HepG2 (cell line): Measurements from ENCODE around the gene GPR137. TPM values are rescaled to one million over a fixed set of nuclear protein-coding genes. Genes with fewer than 3 reads are reported as not detected.

Experiments
- HDAC2 ChIP-seq: sonication (generic); formaldehyde crosslinking; IDR thresholded peaks from 2 replicates; pipeline ENCODE4 v1.4.0; 2020; ENCODE audit warnings: missing genetic modification reagents
- NRL ChIP-seq: sonication (generic); formaldehyde crosslinking; IDR thresholded peaks from 2 replicates; pipeline ENCODE4 v1.5.0; 2020; ENCODE audit warnings: missing genetic modification reagents, mild to moderate bottlenecking, moderate library complexity, borderline replicate concordance
- TRIM24 ChIP-seq: sonication (generic); formaldehyde crosslinking; IDR thresholded peaks from 2 replicates; pipeline ENCODE4 v1.8.0; 2022; ENCODE audit warnings: mild to moderate bottlenecking, missing genetic modification reagents
- ZNF251 ChIP-seq: sonication (generic); formaldehyde crosslinking; IDR thresholded peaks from 2 replicates; pipeline ENCODE4 v1.9.0; 2021; ENCODE audit warnings: mild to moderate bottlenecking, missing genetic modification reagents
- ZNF260 ChIP-seq: sonication (generic); formaldehyde crosslinking; IDR thresholded peaks from 2 replicates; pipeline ENCODE4 v1.4.0; 2020; ENCODE audit warnings: missing genetic modification reagents, low read depth, mild to moderate bottlenecking, borderline replicate concordance
- ZNF883 ChIP-seq: sonication (generic); formaldehyde crosslinking; IDR thresholded peaks from 2 replicates; pipeline ENCODE4 v1.5.1; 2020; ENCODE audit warnings: mild to moderate bottlenecking, missing genetic modification reagents; ENCODE audit errors: not compliant biosample characterization
- ZSCAN12 ChIP-seq: sonication (generic); formaldehyde crosslinking; IDR thresholded peaks from 2 replicates; pipeline ENCODE4 v1.9.0; 2021; ENCODE audit warnings: mild to moderate bottlenecking, missing genetic modification reagents
- polyA plus RNA-seq, 8 experiments: library from polyadenylated mRNA; depleted of rRNA in 3 of 8; stranded (reverse) in 7 of 8; unstranded in 1 of 8; fragments of >200 nt; fragmentation: Illumina TruSeq in 4 of 8; extraction: Trizol in 4 of 8; gene quantifications; 2 replicates each; pipeline versions ENCODE4 v1.2.1 to v1.2.3, GENCODE V29; 2011 to 2016; ENCODE audit warnings: low read depth in 4 of 8, missing spikeins in 1 of 8, mixed read lengths in 1 of 8; ENCODE audit not compliant: insufficient read depth in 1 of 8
- total RNA-seq, 5 experiments: library from RNA; depleted of rRNA; stranded (reverse); fragments of >200 nt; fragmentation: Illumina TruSeq; extraction: Trizol; gene quantifications; 2 replicates each; pipeline ENCODE4 v1.2.3, GENCODE V29; 2016; ENCODE audit warnings: low read depth in 1 of 5
- TF ChIP-seq, protein P1 (sequence below): sonication (generic); formaldehyde crosslinking; IDR thresholded peaks from 2 replicates; pipeline ENCODE4 v1.5.0; 2020; ENCODE audit warnings: mild to moderate bottlenecking, missing genetic modification reagents, borderline replicate concordance
- TF ChIP-seq, protein P2 (sequence below), 2 experiments: fragments of 450-650 bp in 1 of 2; sonication (generic) in 1 of 2; formaldehyde crosslinking in 1 of 2; IDR thresholded peaks; 2 replicates each; pipeline versions ENCODE4 v1.6.1 to v1.8.0; 2016 to 2022; ENCODE audit warnings: antibody characterized with exemption in 1 of 2, mild to moderate bottlenecking in 1 of 2, missing genetic modification reagents in 1 of 2
- TF ChIP-seq, protein P3 (sequence below): sonication (generic); formaldehyde crosslinking; IDR thresholded peaks from 2 replicates; pipeline ENCODE4 v1.8.0; 2022; ENCODE audit warnings: low read depth, missing genetic modification reagents
- TF ChIP-seq, protein P4 (sequence below): sonication (generic); formaldehyde crosslinking; IDR thresholded peaks from 2 replicates; pipeline ENCODE4 v1.4.0; 2020; ENCODE audit warnings: missing genetic modification reagents

Gene GPR137
- total and polyA plus RNA-seq, 2 of the 13 experiments (the other 11 are each of a cell fraction or from before 2014, with no cell fraction given) = 8.5 to 13.2 TPM

DNA sequence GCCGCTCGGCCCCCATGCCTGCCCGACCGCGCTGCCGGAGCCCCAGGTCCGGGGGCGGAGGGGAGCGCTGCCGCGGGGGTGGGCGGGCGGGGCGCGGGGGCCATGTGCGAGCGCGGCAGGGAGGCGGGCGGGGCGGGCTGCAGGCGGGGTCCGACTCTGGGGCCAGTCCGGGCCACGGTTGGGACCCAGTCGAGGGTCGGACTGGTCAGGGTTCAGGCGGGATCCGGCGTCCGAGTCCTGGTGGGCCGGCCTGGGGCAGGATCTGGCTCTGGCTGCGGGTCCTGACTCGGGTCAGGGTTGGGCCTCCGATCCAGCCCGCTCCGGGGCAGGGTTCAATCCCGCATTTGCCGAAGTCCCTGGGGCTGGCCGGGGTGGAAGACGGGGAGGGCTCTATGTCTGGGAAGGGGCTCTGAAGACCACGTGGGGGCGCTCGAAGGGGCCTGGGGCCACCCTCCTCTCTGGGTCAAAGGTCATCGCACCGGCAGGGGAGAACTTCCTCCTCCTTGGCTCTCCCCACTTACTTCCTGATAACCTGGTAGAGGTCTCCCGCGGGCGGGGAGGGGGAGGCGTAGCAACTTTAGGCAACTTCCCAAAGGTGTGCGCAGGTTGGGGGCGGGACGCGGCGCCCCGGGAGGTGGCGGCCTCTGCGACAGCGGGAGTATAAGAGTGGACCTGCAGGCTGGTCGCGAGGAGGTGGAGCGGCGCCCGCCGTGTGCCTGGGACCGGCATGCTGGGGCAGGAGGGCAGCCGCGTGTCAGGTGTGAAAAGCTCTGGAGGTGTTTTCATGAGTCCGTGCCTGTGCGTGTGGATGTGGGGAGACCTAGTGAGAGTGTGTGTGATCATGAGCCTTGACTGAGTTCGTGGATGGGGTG is 20.3 kb downstream of the GPR137 start (continued):
- TF ChIP-seq, protein P1, sequence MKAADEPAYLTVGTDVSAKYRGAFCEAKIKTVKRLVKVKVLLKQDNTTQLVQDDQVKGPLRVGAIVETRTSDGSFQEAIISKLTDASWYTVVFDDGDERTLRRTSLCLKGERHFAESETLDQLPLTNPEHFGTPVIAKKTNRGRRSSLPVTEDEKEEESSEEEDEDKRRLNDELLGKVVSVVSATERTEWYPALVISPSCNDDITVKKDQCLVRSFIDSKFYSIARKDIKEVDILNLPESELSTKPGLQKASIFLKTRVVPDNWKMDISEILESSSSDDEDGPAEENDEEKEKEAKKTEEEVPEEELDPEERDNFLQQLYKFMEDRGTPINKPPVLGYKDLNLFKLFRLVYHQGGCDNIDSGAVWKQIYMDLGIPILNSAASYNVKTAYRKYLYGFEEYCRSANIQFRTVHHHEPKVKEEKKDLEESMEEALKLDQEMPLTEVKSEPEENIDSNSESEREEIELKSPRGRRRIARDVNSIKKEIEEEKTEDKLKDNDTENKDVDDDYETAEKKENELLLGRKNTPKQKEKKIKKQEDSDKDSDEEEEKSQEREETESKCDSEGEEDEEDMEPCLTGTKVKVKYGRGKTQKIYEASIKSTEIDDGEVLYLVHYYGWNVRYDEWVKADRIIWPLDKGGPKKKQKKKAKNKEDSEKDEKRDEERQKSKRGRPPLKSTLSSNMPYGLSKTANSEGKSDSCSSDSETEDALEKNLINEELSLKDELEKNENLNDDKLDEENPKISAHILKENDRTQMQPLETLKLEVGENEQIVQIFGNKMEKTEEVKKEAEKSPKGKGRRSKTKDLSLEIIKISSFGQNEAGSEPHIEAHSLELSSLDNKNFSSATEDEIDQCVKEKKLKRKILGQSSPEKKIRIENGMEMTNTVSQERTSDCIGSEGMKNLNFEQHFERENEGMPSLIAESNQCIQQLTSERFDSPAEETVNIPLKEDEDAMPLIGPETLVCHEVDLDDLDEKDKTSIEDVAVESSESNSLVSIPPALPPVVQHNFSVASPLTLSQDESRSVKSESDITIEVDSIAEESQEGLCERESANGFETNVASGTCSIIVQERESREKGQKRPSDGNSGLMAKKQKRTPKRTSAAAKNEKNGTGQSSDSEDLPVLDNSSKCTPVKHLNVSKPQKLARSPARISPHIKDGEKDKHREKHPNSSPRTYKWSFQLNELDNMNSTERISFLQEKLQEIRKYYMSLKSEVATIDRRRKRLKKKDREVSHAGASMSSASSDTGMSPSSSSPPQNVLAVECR (CRISPR knock-in tag) = peak; percentile 88; the same call in 1 of the 2 replicates
- TF ChIP-seq ZSCAN12 = no peak
- TF ChIP-seq, protein P2, sequence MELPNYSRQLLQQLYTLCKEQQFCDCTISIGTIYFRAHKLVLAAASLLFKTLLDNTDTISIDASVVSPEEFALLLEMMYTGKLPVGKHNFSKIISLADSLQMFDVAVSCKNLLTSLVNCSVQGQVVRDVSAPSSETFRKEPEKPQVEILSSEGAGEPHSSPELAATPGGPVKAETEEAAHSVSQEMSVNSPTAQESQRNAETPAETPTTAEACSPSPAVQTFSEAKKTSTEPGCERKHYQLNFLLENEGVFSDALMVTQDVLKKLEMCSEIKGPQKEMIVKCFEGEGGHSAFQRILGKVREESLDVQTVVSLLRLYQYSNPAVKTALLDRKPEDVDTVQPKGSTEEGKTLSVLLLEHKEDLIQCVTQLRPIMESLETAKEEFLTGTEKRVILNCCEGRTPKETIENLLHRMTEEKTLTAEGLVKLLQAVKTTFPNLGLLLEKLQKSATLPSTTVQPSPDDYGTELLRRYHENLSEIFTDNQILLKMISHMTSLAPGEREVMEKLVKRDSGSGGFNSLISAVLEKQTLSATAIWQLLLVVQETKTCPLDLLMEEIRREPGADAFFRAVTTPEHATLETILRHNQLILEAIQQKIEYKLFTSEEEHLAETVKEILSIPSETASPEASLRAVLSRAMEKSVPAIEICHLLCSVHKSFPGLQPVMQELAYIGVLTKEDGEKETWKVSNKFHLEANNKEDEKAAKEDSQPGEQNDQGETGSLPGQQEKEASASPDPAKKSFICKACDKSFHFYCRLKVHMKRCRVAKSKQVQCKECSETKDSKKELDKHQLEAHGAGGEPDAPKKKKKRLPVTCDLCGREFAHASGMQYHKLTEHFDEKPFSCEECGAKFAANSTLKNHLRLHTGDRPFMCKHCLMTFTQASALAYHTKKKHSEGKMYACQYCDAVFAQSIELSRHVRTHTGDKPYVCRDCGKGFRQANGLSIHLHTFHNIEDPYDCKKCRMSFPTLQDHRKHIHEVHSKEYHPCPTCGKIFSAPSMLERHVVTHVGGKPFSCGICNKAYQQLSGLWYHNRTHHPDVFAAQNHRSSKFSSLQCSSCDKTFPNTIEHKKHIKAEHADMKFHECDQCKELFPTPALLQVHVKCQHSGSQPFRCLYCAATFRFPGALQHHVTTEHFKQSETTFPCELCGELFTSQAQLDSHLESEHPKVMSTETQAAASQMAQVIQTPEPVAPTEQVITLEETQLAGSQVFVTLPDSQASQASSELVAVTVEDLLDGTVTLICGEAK (IDR thresholded peaks at IDR 0.05) = no peak
- TF ChIP-seq, protein P2 (CRISPR knock-in tag; IDR thresholded peaks at IDR 0.05) = no peak
- TF ChIP-seq ZNF260 (CRISPR knock-in tag) = no peak
- TF ChIP-seq, protein P3, sequence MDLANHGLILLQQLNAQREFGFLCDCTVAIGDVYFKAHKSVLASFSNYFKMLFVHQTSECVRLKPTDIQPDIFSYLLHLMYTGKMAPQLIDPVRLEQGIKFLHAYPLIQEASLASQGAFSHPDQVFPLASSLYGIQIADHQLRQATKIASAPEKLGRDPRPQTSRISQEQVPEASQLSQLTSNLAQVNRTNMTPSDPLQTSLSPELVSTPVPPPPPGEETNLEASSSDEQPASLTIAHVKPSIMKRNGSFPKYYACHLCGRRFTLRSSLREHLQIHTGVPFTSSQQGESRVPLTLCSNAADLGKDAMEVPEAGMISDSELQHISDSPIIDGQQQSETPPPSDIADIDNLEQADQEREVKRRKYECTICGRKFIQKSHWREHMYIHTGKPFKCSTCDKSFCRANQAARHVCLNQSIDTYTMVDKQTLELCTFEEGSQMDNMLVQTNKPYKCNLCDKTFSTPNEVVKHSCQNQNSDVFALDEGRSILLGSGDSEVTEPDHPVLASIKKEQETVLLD (CRISPR knock-in tag) = no peak
- no peak; the same call in 1 of the 2 replicates for TF ChIP-seq NRL (CRISPR knock-in tag)
- TF ChIP-seq ZNF251 (CRISPR knock-in tag) = no peak
- TF ChIP-seq, protein P4, sequence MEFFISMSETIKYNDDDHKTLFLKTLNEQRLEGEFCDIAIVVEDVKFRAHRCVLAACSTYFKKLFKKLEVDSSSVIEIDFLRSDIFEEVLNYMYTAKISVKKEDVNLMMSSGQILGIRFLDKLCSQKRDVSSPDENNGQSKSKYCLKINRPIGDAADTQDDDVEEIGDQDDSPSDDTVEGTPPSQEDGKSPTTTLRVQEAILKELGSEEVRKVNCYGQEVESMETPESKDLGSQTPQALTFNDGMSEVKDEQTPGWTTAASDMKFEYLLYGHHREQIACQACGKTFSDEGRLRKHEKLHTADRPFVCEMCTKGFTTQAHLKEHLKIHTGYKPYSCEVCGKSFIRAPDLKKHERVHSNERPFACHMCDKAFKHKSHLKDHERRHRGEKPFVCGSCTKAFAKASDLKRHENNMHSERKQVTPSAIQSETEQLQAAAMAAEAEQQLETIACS = no peak
- no peak for TF ChIP-seq ZNF883 (CRISPR knock-in tag)
- TF ChIP-seq TRIM24 (CRISPR knock-in tag) = no peak
- TF ChIP-seq HDAC2 (CRISPR knock-in tag) = peak; percentile 33; the same call in 1 of the 2 replicates
